NT2/D1 (cell line): ENCODE measurements around the gene KAZALD1.

Source experiments
- YY1 ChIP-seq: IDR thresholded peaks from 2 replicates; pipeline ENCODE4 v1.6.1; 2011; ENCODE audit not compliant: insufficient read length, insufficient read depth
- ZNF274 ChIP-seq: IDR thresholded peaks from 2 replicates; pipeline ENCODE4 v1.6.1; 2011; ENCODE audit warnings: mild to moderate bottlenecking, low read depth, low read length

DNA sequence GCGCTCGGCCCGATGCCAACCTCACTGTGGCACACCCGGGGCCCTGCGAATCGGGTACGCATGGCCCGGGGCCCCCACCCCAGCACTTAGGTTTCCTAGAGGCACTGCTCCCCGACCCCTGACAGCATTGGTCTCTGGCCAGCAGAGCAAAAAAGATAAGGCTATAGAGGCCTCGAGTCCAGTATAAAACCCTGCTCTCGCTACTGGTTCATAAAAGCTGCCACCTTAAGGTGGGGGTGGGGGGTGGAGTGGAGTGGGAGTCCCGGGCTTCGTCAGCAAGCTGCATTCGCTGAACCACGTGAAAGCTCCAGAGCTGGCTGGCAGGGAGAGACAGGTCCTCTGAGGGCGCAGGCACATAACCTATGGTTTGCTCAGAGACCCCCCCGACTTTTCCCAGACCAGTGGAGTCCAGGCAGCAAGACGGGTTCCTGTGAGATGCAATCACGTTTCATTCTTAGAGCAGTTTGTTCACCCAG lies 1.3 kb downstream of the KAZALD1 start:
- TF ChIP-seq ZNF274, result no peak
- TF ChIP-seq YY1, result no peak
